Hepatocyte (in vitro differentiated cells): Measurements from ENCODE around the gene CREG2.

Experiments used
- CTCF ChIP-seq: fragments of 200-600 bp; sonication (generic); IDR thresholded peaks from 2 replicates; pipeline ENCODE4 v1.5.1; 2016; ENCODE audit warnings: antibody characterized with exemption, mild to moderate bottlenecking; ENCODE audit not compliant: poor library complexity
- EZH2 ChIP-seq: fragments of 200-600 bp; sonication (generic); IDR thresholded peaks from 2 replicates; pipeline ENCODE4 v1.6.1; 2016; ENCODE audit warnings: antibody characterized with exemption, mild to moderate bottlenecking, borderline replicate concordance

- no peak for TF ChIP-seq CTCF
- TF ChIP-seq EZH2, result no peak
Observed at GRCh38 chr2:101398116-101398821, 11.0 kb upstream of the CREG2 start.
